K562 (cell line): Measurements from ENCODE around the gene PKHD1. TPM values are rescaled to one million over a fixed set of nuclear protein-coding genes. Genes with fewer than 3 reads are reported as not detected.

ENCODE experiments used
- ATAC-seq: fragments of 200-7000 bp; cut with Tn5 transposase; 3 replicates; pipeline ENCODE4 v1.9.1; 2020; ENCODE audit warnings: moderate library complexity
- BruUV-seq: library from RNA; stranded (reverse); fragments of 400-500 nt; replicated peaks from 2 replicates; lab custom pipeline; 2021; lab: Mats Ljungman, UMichigan
- CTCF ChIA-PET: fragments of 300-600 bp; formaldehyde crosslinking; extraction: SDS; loops from one replicate; lab custom pipeline; 2021; ENCODE audit warnings: low intra/inter-chr PET ratio; lab: Yijun Ruan, JAX
- POLR2A ChIA-PET: fragments of 300-600, 350-650 bp; sonication (Branson Sonifier 250); formaldehyde crosslinking; extraction: SDS; loops from one replicate; lab custom pipeline; 2021; ENCODE audit warnings: antibody characterized with exemption, inconsistent platforms; lab: Yijun Ruan, JAX
- DNase-seq, 4 experiments: peaks; one replicate each; pipeline versions ENCODE4 v3.0.0 to v3.0.0-alpha.2; 2011 to 2018; ENCODE audit warnings: low spot score in 3 of 4, mixed read lengths in 3 of 4; ENCODE audit errors: extremely low read depth in 1 of 4
- FAIRE-seq: peaks from 2 replicates; lab custom pipeline; 2011; peaks lifted over from hg19 to GRCh38; lab: Jason Lieb, UNC
- H2AFZ ChIP-seq: 2 replicates; pipeline ENCODE4 v1.6.0; 2011; ENCODE audit warnings: low read depth, low read length, control low read depth, inconsistent platforms
- H3K27ac ChIP-seq: fragments of 200-600 bp; 3 replicates; pipeline ENCODE4 v1.8.0; 2011; ENCODE audit warnings: low read depth, mild to moderate bottlenecking, control low read depth, inconsistent platforms, low read length, moderate library complexity, mixed read lengths; ENCODE audit errors: extremely low read depth
- H3K27me3 ChIP-seq, 2 experiments: fragments of 300-600 bp in 1 of 2; 2 replicates in 1 of 2; 3 replicates in 1 of 2; pipeline versions ENCODE4 v1.6.0 to v1.8.0; 2011; ENCODE audit warnings: inconsistent platforms in 2 of 2, low read length in 2 of 2, mild to moderate bottlenecking in 1 of 2, mixed read lengths in 1 of 2, moderate library complexity in 1 of 2; ENCODE audit not compliant: control insufficient read depth in 2 of 2, insufficient read depth in 2 of 2
- H3K36me3 ChIP-seq: fragments of 300-600 bp; 3 replicates; pipeline ENCODE4 v1.8.0; 2011; ENCODE audit warnings: mild to moderate bottlenecking, low read length, inconsistent platforms; ENCODE audit not compliant: control insufficient read depth, insufficient read depth
- H3K4me1 ChIP-seq, 2 experiments: fragments of 200-600 bp in 1 of 2; replicated peaks in 1 of 2; 2 replicates in 1 of 2; 3 replicates in 1 of 2; pipeline versions ENCODE4 v1.5.1 to v1.8.0; 2011; ENCODE audit warnings: inconsistent platforms in 2 of 2, low read length in 2 of 2, mild to moderate bottlenecking in 1 of 2, mixed read lengths in 1 of 2, moderate library complexity in 1 of 2; ENCODE audit not compliant: control insufficient read depth in 2 of 2, insufficient read depth in 2 of 2
- H3K4me2 ChIP-seq: 2 replicates; pipeline ENCODE4 v1.6.1; 2011; ENCODE audit warnings: low read length, control low read depth, inconsistent platforms, mixed read lengths; ENCODE audit not compliant: insufficient read depth
- H3K4me3 ChIP-seq: fragments of 200-600 bp; sonication (generic), shearing (Covaris generic); 2 replicates; pipeline ENCODE4 v1.5.1; 2016; ENCODE audit warnings: control low read depth, inconsistent platforms
- H3K79me2 ChIP-seq: fragments of 200-600 bp; 3 replicates; pipeline ENCODE4 v1.8.0; 2011; ENCODE audit warnings: low read length, inconsistent platforms; ENCODE audit not compliant: control insufficient read depth, insufficient read depth
- H3K9ac ChIP-seq, 2 experiments: 2 replicates each; pipeline versions ENCODE4 v1.6.0 to v1.6.1; 2011; ENCODE audit warnings: low read depth in 2 of 2, low read length in 2 of 2, control low read depth in 1 of 2, inconsistent platforms in 1 of 2, mild to moderate bottlenecking in 1 of 2, mixed read lengths in 1 of 2; ENCODE audit not compliant: insufficient read depth in 1 of 2
- H3K9me1 ChIP-seq: one replicate; pipeline ENCODE4 v1.6.0; 2011; ENCODE audit warnings: inconsistent platforms, mild to moderate bottlenecking, low read length, moderate library complexity; ENCODE audit not compliant: control insufficient read depth, insufficient read depth
- H3K9me3 ChIP-seq: replicated peaks from 2 replicates; pipeline ENCODE4 v1.5.1; 2011; ENCODE audit warnings: low read depth, low read length, inconsistent platforms; ENCODE audit not compliant: control insufficient read depth, insufficient read depth
- H4K20me1 ChIP-seq: replicated peaks from 2 replicates; pipeline ENCODE4 v1.6.1; 2011; ENCODE audit warnings: low read length, inconsistent platforms, mixed read lengths; ENCODE audit not compliant: control insufficient read depth, insufficient read depth
- BDP1 ChIP-seq: IDR thresholded peaks from 3 replicates; pipeline ENCODE4 v1.6.1; 2011; ENCODE audit not compliant: insufficient read length, insufficient read depth
- C11orf30 ChIP-seq: fragments of 450-650 bp; IDR thresholded peaks from 2 replicates; pipeline ENCODE4 v1.6.1; 2016; ENCODE audit warnings: low read depth, mild to moderate bottlenecking
- CXXC5 ChIP-seq: fragments of 250-450 bp; sonication (Bioruptor Pico); IDR thresholded peaks from 2 replicates; pipeline ENCODE4 v1.8.0; 2022; ENCODE audit warnings: inconsistent platforms, mild to moderate bottlenecking, moderate library complexity
- EGR1 ChIP-seq: fragments of 450-650 bp; conservative IDR thresholded peaks from 2 replicates; pipeline ENCODE4 v1.6.1; 2017; ENCODE audit warnings: mild to moderate bottlenecking
- EWSR1 ChIP-seq: fragments of 450-650 bp; IDR thresholded peaks from 2 replicates; pipeline ENCODE4 v1.6.1; 2018; ENCODE audit warnings: borderline replicate concordance, mild to moderate bottlenecking, low read depth, moderate library complexity; ENCODE audit not compliant: partially characterized antibody
- HOMEZ ChIP-seq: fragments of 250-450 bp; sonication (Bioruptor Pico); IDR thresholded peaks from 2 replicates; pipeline ENCODE4 v1.4.0; 2020; ENCODE audit warnings: mild to moderate bottlenecking, moderate library complexity
- MYBL2 ChIP-seq, 2 experiments: fragments of 450-650 bp in 1 of 2; sonication (generic) in 1 of 2; formaldehyde crosslinking in 1 of 2; IDR thresholded peaks; 2 replicates each; pipeline versions ENCODE4 v1.6.1 to v1.8.1; 2017 to 2022; ENCODE audit warnings: borderline replicate concordance in 1 of 2, inconsistent platforms in 1 of 2, low read depth in 1 of 2, mild to moderate bottlenecking in 1 of 2, missing genetic modification reagents in 1 of 2, moderate library complexity in 1 of 2
- NR1H2 ChIP-seq: sonication (generic); formaldehyde crosslinking; IDR thresholded peaks from 2 replicates; pipeline ENCODE4 v1.4.0; 2020; ENCODE audit warnings: mild to moderate bottlenecking, missing genetic modification reagents
- RBM15 ChIP-seq: fragments of 200-400 bp; formaldehyde crosslinking; IDR thresholded peaks from 2 replicates; pipeline ENCODE4 v1.6.1; 2018; ENCODE audit warnings: mild to moderate bottlenecking, low read length, moderate library complexity; ENCODE audit not compliant: insufficient read depth
- SAFB2 ChIP-seq: fragments of 200-400 bp; formaldehyde crosslinking; IDR thresholded peaks from 2 replicates; pipeline ENCODE4 v1.6.1; 2018; ENCODE audit warnings: borderline replicate concordance, low read length, low read depth, moderate library complexity; ENCODE audit not compliant: severe bottlenecking
- SRF ChIP-seq, 2 experiments: fragments of 250-450, 450-650 bp in 1 of 2; sonication (Bioruptor Pico) in 1 of 2; sonication (generic) in 1 of 2; formaldehyde crosslinking; IDR thresholded peaks; 2 replicates each; pipeline versions ENCODE4 v1.5.0 to v1.5.1; 2020 to 2022; ENCODE audit warnings: mild to moderate bottlenecking in 1 of 2, missing genetic modification reagents in 1 of 2
- YY1 ChIP-seq, 3 experiments: IDR thresholded peaks; 2 replicates each; pipeline ENCODE4 v1.6.1; 2011; ENCODE audit warnings: low read length in 2 of 3, mild to moderate bottlenecking in 2 of 3, moderate library complexity in 2 of 3, borderline replicate concordance in 1 of 3, control low read depth in 1 of 3, low read depth in 1 of 3; ENCODE audit not compliant: insufficient read depth in 3 of 3, insufficient replicate concordance in 2 of 3, control insufficient read depth in 1 of 3, insufficient read length in 1 of 3; ENCODE audit errors: extremely low read depth in 1 of 3
- ZEB2 ChIP-seq: fragments of 450-650 bp; IDR thresholded peaks from 2 replicates; pipeline ENCODE4 v1.6.1; 2016
- ZKSCAN1 ChIP-seq: fragments of 150-350 bp; IDR thresholded peaks from 2 replicates; pipeline ENCODE4 v1.6.1; 2016; ENCODE audit warnings: low read depth, low read length
- ZNF583 ChIP-seq: fragments of 250-450 bp; sonication (Bioruptor Pico); IDR thresholded peaks from 2 replicates; pipeline ENCODE4 v1.4.0; 2020
- ZNF764 ChIP-seq: fragments of 250-450 bp; sonication (Bioruptor Pico); IDR thresholded peaks from 2 replicates; pipeline ENCODE4 v1.4.0; 2020; ENCODE audit warnings: low read depth, mild to moderate bottlenecking, moderate library complexity
- WGBS: fragments of 100-300 bp; shearing (Covaris generic); methylation state at CpG from one replicate; pipeline ENCODE4 v1.1.6; 2016; ENCODE audit warnings: low coverage, mixed read lengths; ENCODE audit not compliant: insufficient coverage; ENCODE audit errors: missing lambda C conversion rate; 5-methylcytosine and 5-hydroxymethylcytosine counted together
- in situ Hi-C: fragments of 300-500 bp; cut with MboI; formaldehyde crosslinking; loops from 4 replicates; pipeline ENCODE4 v1.15.0; 2018; ENCODE audit warnings: inconsistent platforms, mixed read lengths
- intact Hi-C: fragments of 100-400 bp; cut with micrococcal nuclease; formaldehyde crosslinking; loops from 2 replicates; pipeline ENCODE4 v1.14.2; 2022
- polyA plus RNA-seq, 8 experiments: library from polyadenylated mRNA; depleted of rRNA in 4 of 8; stranded (reverse) in 5 of 8; unstranded in 3 of 8; fragments of >200 nt; fragmentation: Nextera tagmentation in 2 of 8; fragmentation: Illumina TruSeq in 1 of 8; extraction: Ambion mirVana in 2 of 8; extraction: Trizol in 1 of 8; gene quantifications; 2 replicates each; pipeline versions ENCODE4 v1.2.1 to v1.2.3, GENCODE V29; 2011 to 2014; ENCODE audit warnings: inconsistent platforms in 1 of 8, missing spikeins in 1 of 8
- total RNA-seq, 7 experiments: library from RNA; depleted of rRNA in 6 of 7; stranded (reverse); fragments of >200 nt in 6 of 7; fragmentation: Illumina TruSeq in 2 of 7; extraction: Trizol in 2 of 7; gene quantifications; 2 replicates each; pipeline versions ENCODE4 v1.2.1 to v1.2.3, GENCODE V29; 2011 to 2021; ENCODE audit warnings: low replicate concordance in 1 of 7

PKHD1 gene
- total and polyA plus RNA-seq, 9 of the 15 experiments (the other 6 are each of a cell fraction or from before 2014, with no cell fraction given) = 0.01 to 0.04 (median 0.01) TPM; not detected in 6

DNA sequence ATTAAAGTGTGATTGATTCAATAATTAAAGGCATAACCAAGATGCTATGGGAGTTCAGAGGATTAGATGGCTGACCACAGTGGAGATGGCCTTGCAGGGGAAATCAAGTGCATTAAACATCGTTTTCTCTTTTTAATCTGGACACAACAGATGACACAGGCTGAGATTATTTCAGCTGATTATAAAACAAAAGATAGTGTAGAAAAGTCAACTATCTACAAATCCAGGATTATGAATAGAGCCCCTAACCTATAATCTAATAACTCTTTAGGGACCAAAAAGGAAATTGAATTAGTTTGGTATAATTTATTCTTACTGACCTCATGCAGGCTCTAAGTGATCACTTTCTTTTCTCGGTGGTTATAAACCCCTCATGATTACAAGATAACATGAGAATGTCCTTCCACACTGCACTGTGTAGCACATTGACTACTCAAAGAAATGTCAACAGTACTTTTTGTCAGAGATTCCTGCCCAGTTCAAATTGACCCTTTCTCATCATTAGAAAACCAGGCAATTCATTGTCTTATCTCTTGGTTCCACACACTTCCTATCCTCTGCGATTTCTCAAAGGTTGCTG, 122.1 kb downstream of the PKHD1 start:
- H3K4me2 ChIP-seq = no peak overlapping the region
- intact Hi-C loops = no loop called here
- H3K27me3 ChIP-seq = no peaks in the 10 kb centered on the region
- H4K20me1 ChIP-seq = no peaks in the 10 kb centered on the region
- H2AFZ ChIP-seq = no peak overlapping the region
- in situ Hi-C loops = no loop called here
- no peak for FAIRE-seq
- no TSS peak for BruUV-seq
- no peak overlapping the region for H3K9ac ChIP-seq
- POLR2A ChIA-PET = no interaction called here
- WGBS = 0% methylated on average over 3 of the region's 3 CpGs
- no peaks in the 10 kb centered on the region for H3K79me2 ChIP-seq
- CTCF ChIA-PET = no interaction called here
- no peaks in the 10 kb centered on the region for H3K9me3 ChIP-seq
- TF ChIP-seq CXXC5 (CRISPR knock-in tag) (no peak), SAFB2 (no peak), ZKSCAN1 (no peak), RBM15 (no peak), YY1 (IDR thresholded peaks at IDR 0.05; ENCODE audit: borderline replicate concordance in 1 of 3, control insufficient read depth in 1 of 3, extremely low read depth in 1 of 3, insufficient read depth in 3 of 3, insufficient read length in 1 of 3, insufficient replicate concordance in 2 of 3, low read depth in 1 of 3, low read length in 2 of 3) (no peak), NR1H2 (CRISPR knock-in tag) (no peak), BDP1 (no peak), EGR1 (no peak), HOMEZ (no peak), MYBL2 (IDR thresholded peaks at IDR 0.05; ENCODE audit: low read depth) (no peak), MYBL2 (CRISPR knock-in tag; IDR thresholded peaks at IDR 0.05; ENCODE audit: borderline replicate concordance) (no peak), EWSR1 (no peak), C11orf30 (no peak), ZEB2 (no peak), ZNF583 (CRISPR knock-in tag) (no peak), SRF (CRISPR knock-in tag; IDR thresholded peaks at IDR 0.05) (no peak), ZNF764 (no peak)
- no peak overlapping the region for H3K4me3 ChIP-seq
- no peaks in the 10 kb centered on the region for H3K4me1 ChIP-seq
- no peaks in the 10 kb centered on the region for H3K9me1 ChIP-seq
- H3K27ac ChIP-seq = no peak overlapping the region
- H3K36me3 ChIP-seq = no peaks in the 10 kb centered on the region
- ATAC-seq = no peak
- no peak for DNase-seq
